K562 (cell line): ENCODE measurements around the gene CHD5. TPM values are rescaled to one million over a fixed set of nuclear protein-coding genes. Genes with fewer than 3 reads are reported as not detected.

ENCODE experiments used
- ATAC-seq: fragments of 200-7000 bp; cut with Tn5 transposase; 3 replicates; pipeline ENCODE4 v1.9.1; 2020; ENCODE audit warnings: moderate library complexity
- BruUV-seq: library from RNA; stranded (reverse); fragments of 400-500 nt; replicated peaks from 2 replicates; lab custom pipeline; 2021; lab: Mats Ljungman, UMichigan
- CTCF ChIA-PET: fragments of 300-600 bp; formaldehyde crosslinking; extraction: SDS; loops from one replicate; lab custom pipeline; 2021; ENCODE audit warnings: low intra/inter-chr PET ratio; lab: Yijun Ruan, JAX
- POLR2A ChIA-PET: fragments of 300-600, 350-650 bp; sonication (Branson Sonifier 250); formaldehyde crosslinking; extraction: SDS; loops from one replicate; lab custom pipeline; 2021; ENCODE audit warnings: antibody characterized with exemption, inconsistent platforms; lab: Yijun Ruan, JAX
- DNase-seq, 4 experiments: peaks; one replicate each; pipeline versions ENCODE4 v3.0.0 to v3.0.0-alpha.2; 2011 to 2018; ENCODE audit warnings: low spot score in 3 of 4, mixed read lengths in 3 of 4; ENCODE audit errors: extremely low read depth in 1 of 4
- FAIRE-seq: peaks from 2 replicates; lab custom pipeline; 2011; peaks lifted over from hg19 to GRCh38; lab: Jason Lieb, UNC
- H2AFZ ChIP-seq: 2 replicates; pipeline ENCODE4 v1.6.0; 2011; ENCODE audit warnings: low read depth, low read length, control low read depth, inconsistent platforms
- H3K27ac ChIP-seq: fragments of 200-600 bp; 3 replicates; pipeline ENCODE4 v1.8.0; 2011; ENCODE audit warnings: low read depth, mild to moderate bottlenecking, control low read depth, inconsistent platforms, low read length, moderate library complexity, mixed read lengths; ENCODE audit errors: extremely low read depth
- H3K27me3 ChIP-seq, 2 experiments: fragments of 300-600 bp in 1 of 2; 2 replicates in 1 of 2; 3 replicates in 1 of 2; pipeline versions ENCODE4 v1.6.0 to v1.8.0; 2011; ENCODE audit warnings: inconsistent platforms in 2 of 2, low read length in 2 of 2, mild to moderate bottlenecking in 1 of 2, mixed read lengths in 1 of 2, moderate library complexity in 1 of 2; ENCODE audit not compliant: control insufficient read depth in 2 of 2, insufficient read depth in 2 of 2
- H3K36me3 ChIP-seq: fragments of 300-600 bp; 3 replicates; pipeline ENCODE4 v1.8.0; 2011; ENCODE audit warnings: mild to moderate bottlenecking, low read length, inconsistent platforms; ENCODE audit not compliant: control insufficient read depth, insufficient read depth
- H3K4me1 ChIP-seq, 2 experiments: fragments of 200-600 bp in 1 of 2; replicated peaks in 1 of 2; 2 replicates in 1 of 2; 3 replicates in 1 of 2; pipeline versions ENCODE4 v1.5.1 to v1.8.0; 2011; ENCODE audit warnings: inconsistent platforms in 2 of 2, low read length in 2 of 2, mild to moderate bottlenecking in 1 of 2, mixed read lengths in 1 of 2, moderate library complexity in 1 of 2; ENCODE audit not compliant: control insufficient read depth in 2 of 2, insufficient read depth in 2 of 2
- H3K4me2 ChIP-seq: 2 replicates; pipeline ENCODE4 v1.6.1; 2011; ENCODE audit warnings: low read length, control low read depth, inconsistent platforms, mixed read lengths; ENCODE audit not compliant: insufficient read depth
- H3K4me3 ChIP-seq: fragments of 200-600 bp; sonication (generic), shearing (Covaris generic); 2 replicates; pipeline ENCODE4 v1.5.1; 2016; ENCODE audit warnings: control low read depth, inconsistent platforms
- H3K79me2 ChIP-seq: fragments of 200-600 bp; 3 replicates; pipeline ENCODE4 v1.8.0; 2011; ENCODE audit warnings: low read length, inconsistent platforms; ENCODE audit not compliant: control insufficient read depth, insufficient read depth
- H3K9ac ChIP-seq, 2 experiments: 2 replicates each; pipeline versions ENCODE4 v1.6.0 to v1.6.1; 2011; ENCODE audit warnings: low read depth in 2 of 2, low read length in 2 of 2, control low read depth in 1 of 2, inconsistent platforms in 1 of 2, mild to moderate bottlenecking in 1 of 2, mixed read lengths in 1 of 2; ENCODE audit not compliant: insufficient read depth in 1 of 2
- H3K9me1 ChIP-seq: one replicate; pipeline ENCODE4 v1.6.0; 2011; ENCODE audit warnings: inconsistent platforms, mild to moderate bottlenecking, low read length, moderate library complexity; ENCODE audit not compliant: control insufficient read depth, insufficient read depth
- H3K9me3 ChIP-seq: replicated peaks from 2 replicates; pipeline ENCODE4 v1.5.1; 2011; ENCODE audit warnings: low read depth, low read length, inconsistent platforms; ENCODE audit not compliant: control insufficient read depth, insufficient read depth
- H4K20me1 ChIP-seq: replicated peaks from 2 replicates; pipeline ENCODE4 v1.6.1; 2011; ENCODE audit warnings: low read length, inconsistent platforms, mixed read lengths; ENCODE audit not compliant: control insufficient read depth, insufficient read depth
- MEF2D ChIP-seq: conservative IDR thresholded peaks from 2 replicates; pipeline ENCODE4 v1.6.1; 2016; ENCODE audit warnings: low read depth, missing genetic modification characterization, missing compliant biosample characterization
- NFIC ChIP-seq: fragments of 450-650 bp; IDR thresholded peaks from 2 replicates; pipeline ENCODE4 v1.6.1; 2017; ENCODE audit warnings: mild to moderate bottlenecking, inconsistent platforms
- ZBTB40 ChIP-seq, 2 experiments: fragments of 450-650 bp in 1 of 2; sonication (generic) in 1 of 2; formaldehyde crosslinking in 1 of 2; IDR thresholded peaks; 2 replicates each; pipeline versions ENCODE4 v1.7.1 to v1.9.0; 2016 to 2022; ENCODE audit warnings: inconsistent platforms in 1 of 2, mild to moderate bottlenecking in 1 of 2, missing genetic modification reagents in 1 of 2
- WGBS: fragments of 100-300 bp; shearing (Covaris generic); methylation state at CpG from one replicate; pipeline ENCODE4 v1.1.6; 2016; ENCODE audit warnings: low coverage, mixed read lengths; ENCODE audit not compliant: insufficient coverage; ENCODE audit errors: missing lambda C conversion rate; 5-methylcytosine and 5-hydroxymethylcytosine counted together
- in situ Hi-C: fragments of 300-500 bp; cut with MboI; formaldehyde crosslinking; loops from 4 replicates; pipeline ENCODE4 v1.15.0; 2018; ENCODE audit warnings: inconsistent platforms, mixed read lengths
- intact Hi-C: fragments of 100-400 bp; cut with micrococcal nuclease; formaldehyde crosslinking; loops from 2 replicates; pipeline ENCODE4 v1.14.2; 2022
- polyA plus RNA-seq, 8 experiments: library from polyadenylated mRNA; depleted of rRNA in 4 of 8; stranded (reverse) in 5 of 8; unstranded in 3 of 8; fragments of >200 nt; fragmentation: Nextera tagmentation in 2 of 8; fragmentation: Illumina TruSeq in 1 of 8; extraction: Ambion mirVana in 2 of 8; extraction: Trizol in 1 of 8; gene quantifications; 2 replicates each; pipeline versions ENCODE4 v1.2.1 to v1.2.3, GENCODE V29; 2011 to 2014; ENCODE audit warnings: inconsistent platforms in 1 of 8, missing spikeins in 1 of 8
- total RNA-seq, 7 experiments: library from RNA; depleted of rRNA in 6 of 7; stranded (reverse); fragments of >200 nt in 6 of 7; fragmentation: Illumina TruSeq in 2 of 7; extraction: Trizol in 2 of 7; gene quantifications; 2 replicates each; pipeline versions ENCODE4 v1.2.1 to v1.2.3, GENCODE V29; 2011 to 2021; ENCODE audit warnings: low replicate concordance in 1 of 7

The CHD5 gene
- total and polyA plus RNA-seq, 9 of the 15 experiments (the other 6 are each of a cell fraction or from before 2014, with no cell fraction given): 0.03 to 0.52 (median 0.11) TPM; not detected in 2

- intact Hi-C loops: no loop called here
- H3K27me3 ChIP-seq: peaks cover 47 to 75% of the 10 kb centered on the region in 2 experiments; a peak in 4 of 5 replicates
- H4K20me1 ChIP-seq: peaks cover 50% of the 10 kb centered on the region
- H3K36me3 ChIP-seq: no peaks in the 10 kb centered on the region
- BruUV-seq: no TSS peak
- H3K27ac ChIP-seq: no peak overlapping the region
- H3K4me2 ChIP-seq: no peak overlapping the region
- no peak overlapping the region for H3K9ac ChIP-seq
- in situ Hi-C loops: no loop called here
- FAIRE-seq (no peak), ATAC-seq (no peak), DNase-seq (no peak)
- H3K9me3 ChIP-seq: no peaks in the 10 kb centered on the region
- 2% methylated on average over 24 of the region's 24 CpGs for WGBS
- POLR2A ChIA-PET: interaction anchor here (1.3 kb wide), 2 partner anchors 13 to 20 kb away, joined by 3 read pairs; no protein-coding TSS in a partner anchor
- CTCF ChIA-PET: no interaction called here
- no peak overlapping the region for H3K4me3 ChIP-seq
- no peaks in the 10 kb centered on the region for H3K79me2 ChIP-seq
- H3K9me1 ChIP-seq: peaks cover 5% of the 10 kb centered on the region
- no peak overlapping the region for H2AFZ ChIP-seq
- TF ChIP-seq MEF2D (tag) (no peak), NFIC (0 out of 2 replicates have a peak, but pooled peaks have one; percentile 9)
- H3K4me1 ChIP-seq: peaks cover 7 to 31% of the 10 kb centered on the region in 2 experiments; a peak in 3 of 5 replicates
Observed at GRCh38 chr1:6145864-6146410, 34.2 kb downstream of the CHD5 start.

DNA sequence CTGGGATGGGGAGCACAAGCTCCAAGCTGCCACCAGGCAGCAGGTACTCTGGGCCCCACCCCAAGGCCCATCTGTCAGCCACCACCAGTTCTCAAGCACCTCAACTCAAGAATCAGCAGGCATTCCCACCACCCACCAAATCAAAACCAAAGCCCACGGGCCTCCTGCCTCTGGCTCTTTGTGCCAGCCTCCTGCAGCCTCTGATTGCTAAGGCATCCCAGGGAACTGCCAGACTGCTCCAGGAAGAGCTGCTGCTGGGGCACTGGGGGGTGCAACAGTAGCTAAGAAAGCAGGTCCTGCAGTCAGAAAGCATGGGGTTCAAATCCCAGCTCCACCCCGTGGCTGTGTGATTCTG, 34.7 kb downstream of the CHD5 start:
- CTCF ChIA-PET: no interaction called here
- Histone ChIP-seq H3K27me3 (peaks cover 49 to 73% of the 10 kb centered on the region in 2 experiments; a peak in 4 of 5 replicates), H3K27ac (no peak overlapping the region), H4K20me1 (peaks cover 50% of the 10 kb centered on the region), H3K4me3 (no peak overlapping the region), H3K36me3 (no peaks in the 10 kb centered on the region), H3K4me2 (no peak overlapping the region), H3K79me2 (no peaks in the 10 kb centered on the region), H2AFZ (no peak overlapping the region), H3K9ac (no peak overlapping the region), H3K4me1 (peaks cover 7 to 31% of the 10 kb centered on the region in 2 experiments; a peak in 3 of 5 replicates), H3K9me3 (no peaks in the 10 kb centered on the region), H3K9me1 (peaks cover 5% of the 10 kb centered on the region)
- intact Hi-C loops: no loop called here
- 0% methylated on average over 2 of the region's 2 CpGs for WGBS
- in situ Hi-C loops: no loop called here
- no TSS peak for BruUV-seq
- DNase-seq (no peak), ATAC-seq (no peak), FAIRE-seq (no peak)
- POLR2A ChIA-PET: interaction anchor here (0.8 to 1.3 kb wide), 5 partner anchors 10 to 38 kb away, joined by 3 to 5 read pairs (median 3); no protein-coding TSS in a partner anchor
- TF ChIP-seq ZBTB40 (IDR thresholded peaks at IDR 0.05) (no peak), ZBTB40 (CRISPR knock-in tag; IDR thresholded peaks at IDR 0.05) (no peak)
